ENCODE results near the gene CACNB3.

Gene CACNB3

DNA sequence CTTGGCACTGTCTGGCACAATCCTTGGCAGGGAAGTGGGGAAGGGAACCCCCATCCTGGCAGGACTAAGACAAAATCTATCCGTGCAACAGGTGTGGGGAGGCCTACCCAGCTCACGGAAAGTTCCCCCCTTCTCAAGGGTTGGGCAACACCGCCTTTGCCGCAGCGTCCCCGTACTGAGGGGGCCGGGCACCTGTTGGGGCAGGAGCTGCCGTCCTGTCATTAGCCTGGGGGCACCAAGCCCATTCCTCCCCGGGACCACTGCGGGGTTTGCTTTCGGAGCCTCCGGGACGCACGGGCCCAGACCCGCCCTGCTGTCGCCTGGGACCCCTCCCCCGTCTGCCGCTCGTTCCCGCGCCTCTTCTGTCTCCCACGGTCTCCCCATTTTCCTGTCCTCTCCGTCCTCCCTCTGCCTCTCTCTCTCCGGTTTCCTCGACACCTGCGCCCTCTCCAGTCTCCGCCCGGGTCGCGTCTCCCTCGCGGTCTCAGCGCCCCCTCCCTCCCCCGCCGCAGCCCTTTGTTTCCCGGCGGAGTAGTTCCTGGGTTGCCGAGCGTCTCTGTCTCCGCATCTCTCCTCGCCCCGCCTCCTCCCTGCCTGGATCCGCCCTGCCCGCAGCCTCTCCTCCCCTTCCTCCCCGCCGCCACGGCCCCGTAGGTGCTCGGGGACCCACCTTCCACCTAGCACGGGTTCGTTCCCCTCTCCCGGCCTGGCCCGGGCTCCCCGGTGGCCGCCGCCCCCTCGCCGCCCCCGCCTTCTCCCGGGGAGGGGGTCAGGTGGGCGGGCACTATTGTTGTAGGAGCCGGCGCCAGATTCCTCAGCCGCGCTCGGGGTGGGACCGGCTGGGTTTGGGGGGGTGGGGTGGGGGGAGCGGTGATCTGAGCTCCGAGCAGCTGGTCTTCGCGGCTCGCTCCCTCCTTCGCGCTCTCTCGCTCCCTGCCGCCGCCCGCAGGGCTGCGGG, at the start of gene CACNB3:
CACNB3 (plus strand) TSS at position 624 of the 958 bp plus-strand sequence. CDS start 434 bp downstream, outside the sequence.
- Histone ChIP-seq H3K27me3 (ENCODE audit: control insufficient read depth in 5 of 5, insufficient read depth in 4 of 5, low read length in 5 of 5) (peaks cover 0 to 11% (median 2%) of the 10 kb centered on the region in 5 donors), H3K9me3 (ENCODE audit: control insufficient read depth in 5 of 5, low read length in 5 of 5) (no peaks in the 10 kb centered on the region), H3K27ac (ENCODE audit: low read depth, low read length) (no peak within 1 kb of the TSS), H3K4me3 (ENCODE audit: low read depth in 1 of 5, low read length in 5 of 5) (peak within 1 kb of the TSS in 4 of 5 donors; percentile 61 to 73 (median 66)), H3K9ac (ENCODE audit: low read length in 5 of 5) (peak within 1 kb of the TSS in 3 of 5 donors; percentile 52 to 58 (median 54)), H3K4me1 (ENCODE audit: control insufficient read depth in 5 of 5, insufficient read depth in 5 of 5, low read length in 5 of 5) (peaks cover 6 to 47% (median 35%) of the 10 kb centered on the region in 5 donors), H3K36me3 (ENCODE audit: control insufficient read depth in 5 of 5, insufficient read depth in 5 of 5, low read length in 5 of 5) (peaks cover 0 to under 1% (median 0%) of the 10 kb centered on the region in 5 donors)

- Histone ChIP-seq H3K27me3 (ENCODE audit: control insufficient read depth in 5 of 5, insufficient read depth in 4 of 5, low read length in 5 of 5) (no peaks in the 10 kb centered on the region), H3K36me3 (ENCODE audit: control insufficient read depth in 5 of 5, insufficient read depth in 5 of 5, low read length in 5 of 5) (peaks cover 10 to 85% (median 73%) of the 10 kb centered on the region in 5 donors), H3K4me1 (ENCODE audit: control insufficient read depth in 5 of 5, insufficient read depth in 5 of 5, low read length in 5 of 5) (peaks cover 7 to 35% (median 32%) of the 10 kb centered on the region in 5 donors), H3K9ac (ENCODE audit: low read length in 5 of 5) (peak overlapping the region in 1 of 5 donors; percentile 7), H3K4me3 (ENCODE audit: low read depth in 1 of 5, low read length in 5 of 5) (no peak overlapping the region), H3K27ac (ENCODE audit: low read depth, low read length) (no peak overlapping the region), H3K9me3 (ENCODE audit: control insufficient read depth in 5 of 5, low read length in 5 of 5) (no peaks in the 10 kb centered on the region)
Measured at GRCh38 chr12:48768736-48769135, 49.6 kb upstream of the CACNB3 start.

DNA sequence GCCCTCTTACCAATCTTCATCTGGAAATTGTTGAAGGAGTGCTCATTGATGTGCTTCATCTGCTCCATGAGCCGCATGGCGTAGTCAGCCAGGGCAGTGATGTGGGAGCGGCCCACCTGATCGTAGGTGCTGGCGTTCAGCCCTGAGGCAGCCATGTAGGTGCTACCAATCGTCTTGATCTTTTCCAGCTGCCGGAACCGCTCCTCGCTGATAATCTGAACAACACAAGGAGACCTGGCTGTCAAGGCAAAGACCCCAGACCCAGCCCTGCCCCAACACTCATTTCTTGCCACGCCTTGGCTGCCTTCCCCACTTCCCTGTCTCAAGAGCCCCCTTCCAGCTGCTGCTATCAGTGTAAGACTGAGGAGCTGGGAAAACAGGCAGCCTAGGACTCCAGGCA, 47.5 kb upstream of the CACNB3 start:
- peaks cover 4 to 48% (median 31%) of the 10 kb centered on the region in 5 donors for H3K4me1 ChIP-seq (ENCODE audit: control insufficient read depth in 5 of 5, insufficient read depth in 5 of 5, low read length in 5 of 5)
- H3K9ac ChIP-seq (ENCODE audit: low read length in 5 of 5) = no peak overlapping the region
- no peaks in the 10 kb centered on the region for H3K9me3 ChIP-seq (ENCODE audit: control insufficient read depth in 5 of 5, low read length in 5 of 5)
- peaks cover 10 to 92% (median 84%) of the 10 kb centered on the region in 5 donors for H3K36me3 ChIP-seq (ENCODE audit: control insufficient read depth in 5 of 5, insufficient read depth in 5 of 5, low read length in 5 of 5)
- no peak overlapping the region for H3K4me3 ChIP-seq (ENCODE audit: low read depth in 1 of 5, low read length in 5 of 5)
- H3K27ac ChIP-seq (ENCODE audit: low read depth, low read length) = no peak overlapping the region
- H3K27me3 ChIP-seq (ENCODE audit: control insufficient read depth in 5 of 5, insufficient read depth in 4 of 5, low read length in 5 of 5) = no peaks in the 10 kb centered on the region

GRCh38 chr12:48771588-48772112, 46.6 kb upstream of the CACNB3 start:
- Histone ChIP-seq H3K4me1 (ENCODE audit: control insufficient read depth in 5 of 5, insufficient read depth in 5 of 5, low read length in 5 of 5) (peaks cover 3 to 43% (median 29%) of the 10 kb centered on the region in 5 donors), H3K9me3 (ENCODE audit: control insufficient read depth in 5 of 5, low read length in 5 of 5) (no peaks in the 10 kb centered on the region), H3K27me3 (ENCODE audit: control insufficient read depth in 5 of 5, insufficient read depth in 4 of 5, low read length in 5 of 5) (no peaks in the 10 kb centered on the region), H3K4me3 (ENCODE audit: low read depth in 1 of 5, low read length in 5 of 5) (no peak overlapping the region), H3K9ac (ENCODE audit: low read length in 5 of 5) (no peak overlapping the region), H3K27ac (ENCODE audit: low read depth, low read length) (no peak overlapping the region), H3K36me3 (ENCODE audit: control insufficient read depth in 5 of 5, insufficient read depth in 5 of 5, low read length in 5 of 5) (peaks cover 10 to 94% (median 88%) of the 10 kb centered on the region in 5 donors)

DNA sequence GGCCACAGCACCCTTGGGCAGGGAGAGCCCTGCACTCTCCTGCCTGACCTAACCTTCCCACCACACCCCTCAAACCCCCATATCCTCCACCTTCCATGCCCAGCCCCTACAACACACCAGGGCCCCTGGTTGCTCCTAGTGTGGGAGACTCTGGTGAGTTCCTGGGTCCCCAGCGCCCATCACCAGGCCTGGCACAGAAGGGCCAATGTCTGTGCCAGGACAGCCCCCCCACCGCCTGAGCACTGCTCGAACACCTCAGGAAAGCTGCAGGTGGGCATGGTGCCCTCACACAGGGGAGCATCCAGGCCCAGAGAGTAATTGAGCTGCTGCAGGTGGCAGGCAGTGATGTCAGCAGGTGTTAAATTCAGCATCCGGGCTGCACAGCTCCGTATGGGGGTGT, 44.6 kb upstream of the CACNB3 start:
- Histone ChIP-seq H3K36me3 (ENCODE audit: control insufficient read depth in 5 of 5, insufficient read depth in 5 of 5, low read length in 5 of 5) (peaks cover 10 to 91% (median 88%) of the 10 kb centered on the region in 5 donors), H3K4me1 (ENCODE audit: control insufficient read depth in 5 of 5, insufficient read depth in 5 of 5, low read length in 5 of 5) (peaks cover 0 to 37% (median 11%) of the 10 kb centered on the region in 5 donors), H3K27ac (ENCODE audit: low read depth, low read length) (no peak overlapping the region)

GRCh38 chr12:48774516-48774915, 43.8 kb upstream of the CACNB3 start:
- H3K27me3 ChIP-seq (ENCODE audit: control insufficient read depth in 5 of 5, insufficient read depth in 4 of 5, low read length in 5 of 5) = no peaks in the 10 kb centered on the region
- no peak overlapping the region for H3K27ac ChIP-seq (ENCODE audit: low read depth, low read length)
- H3K9me3 ChIP-seq (ENCODE audit: control insufficient read depth in 5 of 5, low read length in 5 of 5) = no peaks in the 10 kb centered on the region
- peaks cover 0 to 41% (median 16%) of the 10 kb centered on the region in 5 donors for H3K4me1 ChIP-seq (ENCODE audit: control insufficient read depth in 5 of 5, insufficient read depth in 5 of 5, low read length in 5 of 5)
- H3K4me3 ChIP-seq (ENCODE audit: low read depth in 1 of 5, low read length in 5 of 5) = no peak overlapping the region
- peak overlapping the region in 1 of 5 donors; percentile 27 for H3K9ac ChIP-seq (ENCODE audit: low read length in 5 of 5)
- H3K36me3 ChIP-seq (ENCODE audit: control insufficient read depth in 5 of 5, insufficient read depth in 5 of 5, low read length in 5 of 5) = peaks cover 10 to 86% (median 81%) of the 10 kb centered on the region in 5 donors

More for the DNA sequence above, 44.6 kb upstream of the CACNB3 start:
- Histone ChIP-seq H3K9me3 (ENCODE audit: control insufficient read depth in 5 of 5, low read length in 5 of 5) (no peaks in the 10 kb centered on the region), H3K4me3 (ENCODE audit: low read depth in 1 of 5, low read length in 5 of 5) (no peak overlapping the region), H3K27me3 (ENCODE audit: control insufficient read depth in 5 of 5, insufficient read depth in 4 of 5, low read length in 5 of 5) (no peaks in the 10 kb centered on the region), H3K9ac (ENCODE audit: low read length in 5 of 5) (no peak overlapping the region)

DNA sequence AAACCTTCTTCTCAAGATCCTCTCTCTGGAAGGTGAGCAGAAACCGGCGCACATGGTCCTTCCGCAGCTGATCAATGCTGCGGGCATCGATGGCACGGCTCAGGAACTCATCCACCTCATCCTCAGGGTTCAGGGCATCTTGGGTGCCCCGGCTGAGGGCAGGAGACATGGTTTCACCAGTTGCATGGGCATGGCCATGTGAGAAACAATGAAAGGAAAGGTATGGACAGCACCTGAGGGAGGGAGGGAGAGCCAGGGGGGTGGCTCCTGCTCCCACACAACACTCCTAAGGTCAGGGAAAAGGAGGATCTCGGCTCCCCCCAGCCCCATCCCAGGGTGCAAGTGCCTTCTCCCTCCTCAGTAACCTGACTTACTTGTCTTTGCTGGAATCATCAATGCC, 43.0 kb upstream of the CACNB3 start:
- H3K36me3 ChIP-seq (ENCODE audit: control insufficient read depth in 5 of 5, insufficient read depth in 5 of 5, low read length in 5 of 5) = peaks cover 7 to 82% (median 78%) of the 10 kb centered on the region in 5 donors

DNA sequence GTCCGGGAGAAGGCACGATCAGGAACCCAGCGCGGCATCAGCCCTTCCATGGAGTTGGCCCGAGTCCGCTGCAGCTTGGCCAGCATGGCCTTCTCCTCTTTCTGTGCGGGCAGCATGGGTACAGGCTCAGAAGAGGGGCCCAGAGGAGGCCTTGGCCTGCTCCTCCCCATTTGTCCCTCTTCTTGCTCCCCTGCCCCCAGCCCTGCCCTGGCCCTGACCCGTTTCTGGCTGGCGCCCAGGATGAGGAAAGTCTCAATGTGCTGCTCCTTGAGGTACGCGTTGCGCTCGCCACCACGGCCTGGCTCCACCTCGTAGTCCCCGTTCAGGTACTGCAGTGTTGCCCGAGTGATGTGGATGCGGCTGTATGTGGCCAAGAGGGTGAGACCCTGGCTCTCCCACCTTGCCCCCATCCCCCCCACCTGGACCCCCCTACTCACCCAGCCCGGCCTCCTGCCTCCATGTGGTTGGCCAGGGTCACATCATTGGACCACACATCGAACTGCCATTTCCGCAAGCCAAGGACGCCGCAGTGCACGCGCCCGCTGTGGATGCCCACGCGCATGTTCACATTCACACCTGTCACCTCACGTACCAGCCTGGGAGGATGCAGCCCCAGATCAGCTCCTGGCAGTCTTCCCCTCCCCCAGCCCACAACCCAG, 42.2 kb upstream of the CACNB3 start:
- Histone ChIP-seq H3K36me3 (ENCODE audit: control insufficient read depth in 5 of 5, insufficient read depth in 5 of 5, low read length in 5 of 5) (peaks cover 6 to 74% (median 70%) of the 10 kb centered on the region in 5 donors), H3K4me3 (ENCODE audit: low read depth in 1 of 5, low read length in 5 of 5) (no peak overlapping the region), H3K27ac (ENCODE audit: low read depth, low read length) (no peak overlapping the region), H3K4me1 (ENCODE audit: control insufficient read depth in 5 of 5, insufficient read depth in 5 of 5, low read length in 5 of 5) (peaks cover 0 to 55% (median 32%) of the 10 kb centered on the region in 5 donors), H3K27me3 (ENCODE audit: control insufficient read depth in 5 of 5, insufficient read depth in 4 of 5, low read length in 5 of 5) (no peaks in the 10 kb centered on the region), H3K9me3 (ENCODE audit: control insufficient read depth in 5 of 5, low read length in 5 of 5) (no peaks in the 10 kb centered on the region), H3K9ac (ENCODE audit: low read length in 5 of 5) (no peak overlapping the region)

More for the DNA sequence above, 43.0 kb upstream of the CACNB3 start:
- Histone ChIP-seq H3K9ac (ENCODE audit: low read length in 5 of 5) (peak overlapping the region in 1 of 5 donors; percentile 27), H3K4me3 (ENCODE audit: low read depth in 1 of 5, low read length in 5 of 5) (no peak overlapping the region), H3K27ac (ENCODE audit: low read depth, low read length) (no peak overlapping the region), H3K9me3 (ENCODE audit: control insufficient read depth in 5 of 5, low read length in 5 of 5) (no peaks in the 10 kb centered on the region), H3K27me3 (ENCODE audit: control insufficient read depth in 5 of 5, insufficient read depth in 4 of 5, low read length in 5 of 5) (no peaks in the 10 kb centered on the region), H3K4me1 (ENCODE audit: control insufficient read depth in 5 of 5, insufficient read depth in 5 of 5, low read length in 5 of 5) (peaks cover 0 to 49% (median 24%) of the 10 kb centered on the region in 5 donors)

GRCh38 chr12:48776956-48777355, 41.3 kb upstream of the CACNB3 start:
- no peaks in the 10 kb centered on the region for H3K27me3 ChIP-seq (ENCODE audit: control insufficient read depth in 5 of 5, insufficient read depth in 4 of 5, low read length in 5 of 5)
- no peaks in the 10 kb centered on the region for H3K9me3 ChIP-seq (ENCODE audit: control insufficient read depth in 5 of 5, low read length in 5 of 5)
- H3K36me3 ChIP-seq (ENCODE audit: control insufficient read depth in 5 of 5, insufficient read depth in 5 of 5, low read length in 5 of 5) = peaks cover 6 to 66% (median 65%) of the 10 kb centered on the region in 5 donors
- no peak overlapping the region for H3K27ac ChIP-seq (ENCODE audit: low read depth, low read length)
- peaks cover 0 to 64% (median 40%) of the 10 kb centered on the region in 5 donors for H3K4me1 ChIP-seq (ENCODE audit: control insufficient read depth in 5 of 5, insufficient read depth in 5 of 5, low read length in 5 of 5)
- no peak overlapping the region for H3K4me3 ChIP-seq (ENCODE audit: low read depth in 1 of 5, low read length in 5 of 5)
- H3K9ac ChIP-seq (ENCODE audit: low read length in 5 of 5) = no peak overlapping the region
